Esophagus squamous epithelium (tissue), 5 donors: ENCODE data around the gene CAPN1. TPM values are rescaled to one million over a fixed set of nuclear protein-coding genes. Genes with fewer than 3 reads are reported as not detected.

Source experiments
- DNase-seq: peaks from one replicate; lab custom pipeline; 2025; lab: John Stamatoyannopoulos, UW
- H3K27ac ChIP-seq, 4 donors: fragments of 200-600 bp; sonication (generic); one replicate each; pipeline ENCODE4 v1.5.1; 2016 to 2019; ENCODE audit warnings: mild to moderate bottlenecking in 1 of 4
- H3K27me3 ChIP-seq, 4 donors: fragments of 200-600 bp; sonication (generic); 1 replicate in 3 of 4; 2 replicates in 1 of 4; pipeline versions ENCODE4 v1.5.1 to v1.6.0; 2017 to 2021; ENCODE audit warnings: antibody characterized with exemption in 1 of 4
- H3K36me3 ChIP-seq, 3 donors: fragments of 200-600 bp; sonication (generic); one replicate each; pipeline ENCODE4 v1.5.1; 2016 to 2019
- H3K4me1 ChIP-seq, 3 donors: fragments of 200-600 bp; sonication (generic); one replicate each; pipeline ENCODE4 v1.5.1; 2017 to 2019
- H3K4me3 ChIP-seq, 4 donors: fragments of 200-600 bp; sonication (generic); 1 replicate in 3 of 4; 2 replicates in 1 of 4; pipeline ENCODE4 v1.5.1; 2016 to 2019; ENCODE audit warnings: mild to moderate bottlenecking in 2 of 4, moderate library complexity in 1 of 4
- H3K9me3 ChIP-seq, 3 donors: fragments of 200-600 bp; sonication (generic); one replicate each; pipeline ENCODE4 v1.5.1; 2016 to 2019
- POLR2A ChIP-seq, 4 donors: fragments of 450-650 bp; IDR thresholded peaks; one replicate each; pipeline ENCODE4 v1.6.1; 2017; ENCODE audit warnings: antibody characterized with exemption in 4 of 4, mild to moderate bottlenecking in 4 of 4, moderate library complexity in 3 of 4
- WGBS, 2 donors: methylation state at CpG; one replicate each; pipeline ENCODE4 v1.1.5; 2018; 5-methylcytosine and 5-hydroxymethylcytosine counted together
- intact Hi-C: fragments of 100-400 bp; cut with DNase I; formaldehyde crosslinking; loops from one replicate; pipeline ENCODE4 v1.15.0; 2022
- total RNA-seq, 4 donors: library from RNA; depleted of rRNA; stranded (reverse); fragments of >200 nt; gene quantifications; one replicate each; pipeline ENCODE4 v1.1.0, GENCODE V29; 2016
- TF ChIP-seq, protein P1 (sequence below), 6 experiments: fragments of 450-650 bp in 4 of 6; fragments of 200-600 bp in 2 of 6; sonication (generic) in 2 of 6; IDR thresholded peaks; one replicate each; pipeline ENCODE4 v1.5.1; 2016 to 2019; ENCODE audit warnings: antibody characterized with exemption in 6 of 6, mild to moderate bottlenecking in 4 of 6, moderate library complexity in 4 of 6
- donor health status: DM: yes; HTN: yes; CAD: no.

Gene CAPN1
- total RNA-seq, 4 donors from 2014 or later, result 225 to 696 (median 354) TPM

DNA sequence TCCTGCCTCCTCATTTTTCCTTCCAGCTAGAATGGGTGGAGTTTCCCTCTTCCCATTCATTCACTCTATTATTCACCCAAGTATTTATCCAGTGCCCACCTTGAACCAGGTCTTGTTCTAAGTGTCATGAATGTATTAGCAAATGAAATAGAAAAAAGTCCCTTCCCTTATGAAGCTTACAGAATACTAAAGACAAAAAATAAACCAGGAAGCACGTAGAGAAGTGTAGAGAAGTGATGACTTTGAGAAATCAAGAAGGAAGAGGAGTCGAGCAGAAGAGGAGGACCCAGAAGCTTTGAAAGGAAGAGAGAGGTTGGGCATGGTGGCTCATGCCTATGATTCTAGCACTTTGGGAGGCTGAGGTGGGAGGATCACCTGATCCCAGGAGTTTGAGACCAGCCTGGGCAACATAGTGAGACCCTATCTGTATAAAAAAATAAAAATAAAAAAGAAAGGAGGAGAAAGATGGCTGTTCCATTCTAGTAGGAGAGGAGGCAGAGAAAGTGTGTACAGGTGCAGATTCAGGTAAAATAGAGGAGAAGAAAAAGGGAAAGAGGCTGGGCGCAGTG is 30.3 kb upstream of the CAPN1 start:
- WGBS, 2 donors, result 56 to 59% methylated on average over 3 of the region's 3 CpGs
- no peak for TF ChIP-seq POLR2A (IDR thresholded peaks at IDR 0.05)
- TF ChIP-seq, protein P1, sequence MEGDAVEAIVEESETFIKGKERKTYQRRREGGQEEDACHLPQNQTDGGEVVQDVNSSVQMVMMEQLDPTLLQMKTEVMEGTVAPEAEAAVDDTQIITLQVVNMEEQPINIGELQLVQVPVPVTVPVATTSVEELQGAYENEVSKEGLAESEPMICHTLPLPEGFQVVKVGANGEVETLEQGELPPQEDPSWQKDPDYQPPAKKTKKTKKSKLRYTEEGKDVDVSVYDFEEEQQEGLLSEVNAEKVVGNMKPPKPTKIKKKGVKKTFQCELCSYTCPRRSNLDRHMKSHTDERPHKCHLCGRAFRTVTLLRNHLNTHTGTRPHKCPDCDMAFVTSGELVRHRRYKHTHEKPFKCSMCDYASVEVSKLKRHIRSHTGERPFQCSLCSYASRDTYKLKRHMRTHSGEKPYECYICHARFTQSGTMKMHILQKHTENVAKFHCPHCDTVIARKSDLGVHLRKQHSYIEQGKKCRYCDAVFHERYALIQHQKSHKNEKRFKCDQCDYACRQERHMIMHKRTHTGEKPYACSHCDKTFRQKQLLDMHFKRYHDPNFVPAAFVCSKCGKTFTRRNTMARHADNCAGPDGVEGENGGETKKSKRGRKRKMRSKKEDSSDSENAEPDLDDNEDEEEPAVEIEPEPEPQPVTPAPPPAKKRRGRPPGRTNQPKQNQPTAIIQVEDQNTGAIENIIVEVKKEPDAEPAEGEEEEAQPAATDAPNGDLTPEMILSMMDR (IDR thresholded peaks at IDR 0.05), result no peak

DNA sequence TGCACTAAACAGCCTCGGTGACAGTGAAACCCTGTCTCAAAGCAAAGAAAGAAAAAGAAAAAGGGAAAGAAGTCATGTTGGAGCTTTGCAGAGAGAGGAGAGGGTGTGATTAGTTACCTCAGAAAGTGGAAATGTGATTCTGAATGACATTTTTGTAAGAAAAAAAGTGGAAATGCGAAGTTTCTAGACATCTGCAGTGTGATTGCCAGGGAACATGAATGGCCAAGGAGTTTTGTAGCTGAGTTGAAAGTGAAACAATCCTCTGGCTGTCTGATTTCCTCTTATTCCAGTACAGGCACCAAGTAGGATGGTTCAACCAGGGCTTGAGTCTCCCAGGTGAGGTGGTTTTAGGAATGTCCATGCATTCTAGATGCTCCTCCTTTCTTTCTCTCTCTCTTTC is 29.6 kb upstream of the CAPN1 start:
- no peak for DNase-seq
- peaks cover 0 to 8% (median 0%) of the 10 kb centered on the region in 3 donors for H3K9me3 ChIP-seq
- H3K27me3 ChIP-seq, result no peaks in the 10 kb centered on the region
- TF ChIP-seq POLR2A (IDR thresholded peaks at IDR 0.05), result no peak
- TF ChIP-seq, protein P1 (IDR thresholded peaks at IDR 0.05), result no peak
- H3K27ac ChIP-seq, result peak overlapping the region; percentile 16 to 90 (median 87)
- H3K4me3 ChIP-seq, result no peak overlapping the region
- WGBS, 2 donors, result 71 to 77% methylated on average over 2 of the region's 2 CpGs
- intact Hi-C loops, result no loop called here
- H3K4me1 ChIP-seq, result peaks cover 7 to 49% (median 16%) of the 10 kb centered on the region in 3 donors
- no peaks in the 10 kb centered on the region for H3K36me3 ChIP-seq

More for the DNA sequence above, 30.3 kb upstream of the CAPN1 start:
- DNase-seq, result no peak
- Histone ChIP-seq H3K27me3 (no peaks in the 10 kb centered on the region), H3K9me3 (peaks cover 0 to 11% (median 0%) of the 10 kb centered on the region in 3 donors), H3K4me1 (peaks cover 7 to 49% (median 16%) of the 10 kb centered on the region in 3 donors), H3K27ac (peak overlapping the region; percentile 84 to 90 (median 87)), H3K36me3 (no peaks in the 10 kb centered on the region), H3K4me3 (no peak overlapping the region)
- intact Hi-C loops, result no loop called here

DNA sequence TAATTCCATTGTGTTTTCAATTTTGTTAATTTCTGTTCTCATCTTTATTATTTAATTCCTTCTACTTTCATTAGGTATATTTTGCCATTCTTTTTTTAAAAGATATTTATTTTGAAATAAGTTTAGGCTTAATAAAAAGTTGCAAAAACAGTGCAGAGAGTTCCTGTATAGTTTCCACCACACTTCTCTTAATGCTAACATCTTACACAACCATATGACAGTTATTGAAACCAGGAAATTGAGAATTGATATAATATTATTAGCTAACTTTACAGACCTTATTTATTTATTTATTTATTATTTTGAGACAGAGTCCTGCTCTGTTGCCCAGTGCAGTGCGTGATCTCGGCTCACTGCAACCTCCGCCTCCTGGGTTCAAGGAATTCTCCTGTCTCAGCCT is 25.5 kb upstream of the CAPN1 start:
- Histone ChIP-seq H3K4me1 (peaks cover 0 to 16% (median 6%) of the 10 kb centered on the region in 3 donors), H3K27me3 (no peaks in the 10 kb centered on the region), H3K9me3 (no peaks in the 10 kb centered on the region), H3K36me3 (no peaks in the 10 kb centered on the region), H3K27ac (no peak overlapping the region), H3K4me3 (no peak overlapping the region)
- WGBS, 2 donors, result 95 to 100% methylated on average over 3 of the region's 3 CpGs
- no peak for DNase-seq
- intact Hi-C loops, result no loop called here
- TF ChIP-seq, protein P1 (IDR thresholded peaks at IDR 0.05), result no peak
- no peak for TF ChIP-seq POLR2A (IDR thresholded peaks at IDR 0.05)

DNA sequence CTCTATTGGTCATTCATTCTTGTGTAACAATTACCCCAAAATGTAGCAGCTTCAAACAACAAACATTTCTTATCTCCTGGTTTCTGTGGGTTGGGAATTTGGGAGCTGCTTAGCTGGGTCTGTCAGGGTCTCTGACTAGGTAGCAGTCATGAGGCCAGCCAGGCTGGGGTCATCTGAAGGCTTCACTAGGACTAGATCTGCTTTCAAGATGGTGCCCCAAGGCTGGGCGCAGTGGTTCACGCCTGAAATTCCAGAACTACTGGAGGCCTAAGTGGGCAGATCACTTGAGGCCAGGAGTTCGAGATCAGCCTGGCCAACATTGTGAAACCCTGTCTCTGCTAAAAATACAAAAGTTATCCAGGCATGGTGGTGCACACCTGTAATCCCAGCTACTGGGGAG is 24.8 kb upstream of the CAPN1 start:
- H3K27ac ChIP-seq, result no peak overlapping the region
- H3K9me3 ChIP-seq, result no peaks in the 10 kb centered on the region
- TF ChIP-seq, protein P1 (IDR thresholded peaks at IDR 0.05), result no peak
- TF ChIP-seq POLR2A (IDR thresholded peaks at IDR 0.05), result no peak
- H3K4me1 ChIP-seq, result peaks cover 0 to 10% (median 0%) of the 10 kb centered on the region in 3 donors
- intact Hi-C loops, result no loop called here
- no peak overlapping the region for H3K4me3 ChIP-seq
- H3K36me3 ChIP-seq, result no peaks in the 10 kb centered on the region
- 80 to 100% methylated on average over 1 of the region's 3 CpGs for WGBS, 2 donors
- no peaks in the 10 kb centered on the region for H3K27me3 ChIP-seq
- DNase-seq, result no peak

DNA sequence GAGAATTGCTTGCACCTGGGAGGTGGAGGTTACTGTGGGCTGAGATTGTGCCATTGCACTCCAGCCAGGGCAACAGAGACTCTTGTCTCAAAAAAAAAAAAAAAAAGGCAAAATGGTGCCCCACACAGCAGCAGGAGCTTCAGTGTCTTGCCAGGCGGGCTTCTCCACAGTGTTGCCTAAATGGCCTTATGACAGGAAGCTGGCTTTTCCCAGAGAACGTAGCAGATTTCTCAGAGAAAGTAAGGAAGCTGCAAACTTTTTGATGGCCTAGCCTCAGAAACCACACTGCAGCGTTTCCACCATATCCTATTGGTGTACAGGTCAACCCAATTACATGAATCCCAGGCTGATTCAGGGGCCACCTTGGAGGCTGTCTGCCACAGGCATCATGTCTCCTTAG is 24.4 kb upstream of the CAPN1 start:
- intact Hi-C loops, result no loop called here
- no peaks in the 10 kb centered on the region for H3K27me3 ChIP-seq

More for the DNA sequence above, 24.4 kb upstream of the CAPN1 start:
- no peak for TF ChIP-seq POLR2A (IDR thresholded peaks at IDR 0.05)
- TF ChIP-seq, protein P1 (IDR thresholded peaks at IDR 0.05), result no peak
- Histone ChIP-seq H3K36me3 (no peaks in the 10 kb centered on the region), H3K4me1 (peaks cover 0 to 7% (median 0%) of the 10 kb centered on the region in 3 donors), H3K9me3 (no peaks in the 10 kb centered on the region), H3K4me3 (no peak overlapping the region), H3K27ac (no peak overlapping the region)
- DNase-seq, result no peak
- 76 to 83% methylated on average over 3 of the region's 3 CpGs for WGBS, 2 donors
